SK-N-SH (cell line): Measurements from ENCODE around the gene AP2A2. TPM values are rescaled to one million over a fixed set of nuclear protein-coding genes. Genes with fewer than 3 reads are reported as not detected.

Experiments used
- CTCF ChIA-PET: fragments of 300-600, 350-600 bp; formaldehyde crosslinking; extraction: SDS; loops from one replicate; lab custom pipeline; 2021; lab: Yijun Ruan, JAX
- POLR2A ChIA-PET: fragments of 350-600 bp; sonication (Branson Sonifier 250); formaldehyde crosslinking; extraction: SDS; loops from one replicate; lab custom pipeline; 2020; ENCODE audit warnings: antibody characterized with exemption, inconsistent platforms; lab: Yijun Ruan, JAX
- DNase-seq: peaks from one replicate; pipeline ENCODE4 v3.0.0; 2012
- H2AFZ ChIP-seq: fragments of 200-600 bp; sonication (generic); 2 replicates; pipeline ENCODE4 v1.8.1; 2016; ENCODE audit warnings: antibody characterized with exemption, mild to moderate bottlenecking, low read depth
- H3F3A ChIP-seq: fragments of 200-600 bp; sonication (generic); replicated peaks from 2 replicates; pipeline ENCODE3; 2016; ENCODE audit warnings: antibody characterized with exemption, mild to moderate bottlenecking; ENCODE audit not compliant: insufficient read depth
- H3K27ac ChIP-seq, 2 experiments: fragments of 200-500 bp in 1 of 2; fragments of 200-600 bp in 1 of 2; sonication (Bioruptor generic) in 1 of 2; sonication (generic), shearing (Covaris generic) in 1 of 2; 2 replicates each; pipeline versions ENCODE4 v1.5.1 to v1.6.1; 2014 to 2016; ENCODE audit warnings: low read depth in 2 of 2, inconsistent platforms in 1 of 2, low read length in 1 of 2, mild to moderate bottlenecking in 1 of 2, mixed read lengths in 1 of 2
- H3K27me3 ChIP-seq: fragments of 200-600 bp; sonication (generic), shearing (Covaris generic); 2 replicates; pipeline ENCODE4 v1.6.1; 2016; ENCODE audit warnings: mixed run types; ENCODE audit not compliant: insufficient read depth
- H3K36me3 ChIP-seq, 2 experiments: fragments of 200-500 bp in 1 of 2; fragments of 200-600 bp in 1 of 2; sonication (Bioruptor generic) in 1 of 2; sonication (generic) in 1 of 2; replicated peaks in 1 of 2; 2 replicates each; pipeline versions ENCODE3 to v1.5.1; 2014 to 2016; ENCODE audit warnings: low read length in 1 of 2, mild to moderate bottlenecking in 1 of 2; ENCODE audit not compliant: insufficient read depth in 2 of 2, control insufficient read depth in 1 of 2
- H3K4me1 ChIP-seq, 2 experiments: fragments of 200-500 bp in 1 of 2; fragments of 200-600 bp in 1 of 2; sonication (Bioruptor generic) in 1 of 2; sonication (generic), shearing (Covaris generic) in 1 of 2; 2 replicates each; pipeline versions ENCODE4 v1.5.1 to v1.6.1; 2014 to 2016; ENCODE audit warnings: low read depth in 1 of 2, low read length in 1 of 2, mixed run types in 1 of 2; ENCODE audit not compliant: insufficient read depth in 2 of 2, control insufficient read depth in 1 of 2
- H3K4me2 ChIP-seq: fragments of 200-600 bp; sonication (generic), shearing (Covaris generic); 2 replicates; pipeline ENCODE4 v1.6.1; 2017; ENCODE audit warnings: mixed run types
- H3K4me3 ChIP-seq, 2 experiments: fragments of 200-500 bp in 1 of 2; fragments of 200-600 bp in 1 of 2; sonication (Bioruptor generic) in 1 of 2; sonication (generic), shearing (Covaris generic) in 1 of 2; 2 replicates each; pipeline versions ENCODE4 v1.5.1 to v1.8.1; 2014 to 2016; ENCODE audit warnings: low read depth in 2 of 2, inconsistent platforms in 1 of 2, low read length in 1 of 2, mild to moderate bottlenecking in 1 of 2, mixed read lengths in 1 of 2, moderate library complexity in 1 of 2
- H3K79me2 ChIP-seq: fragments of 200-600 bp; sonication (generic); 2 replicates; pipeline ENCODE4 v1.8.1; 2017; ENCODE audit warnings: mild to moderate bottlenecking; ENCODE audit not compliant: insufficient read depth
- H3K9ac ChIP-seq: fragments of 200-600 bp; sonication (generic); 2 replicates; pipeline ENCODE4 v1.6.1; 2017; ENCODE audit warnings: mixed run types
- H3K9me2 ChIP-seq: fragments of 200-600 bp; sonication (generic); 2 replicates; pipeline ENCODE4 v1.6.1; 2017; ENCODE audit warnings: mixed run types
- H3K9me3 ChIP-seq: fragments of 200-600 bp; sonication (generic); 2 replicates; pipeline ENCODE4 v1.6.1; 2017; ENCODE audit warnings: mixed run types, mild to moderate bottlenecking, moderate library complexity
- H4K20me1 ChIP-seq: fragments of 200-600 bp; sonication (generic); 2 replicates; pipeline ENCODE4 v1.6.1; 2017; ENCODE audit warnings: mild to moderate bottlenecking, mixed run types; ENCODE audit not compliant: insufficient read depth
- ELF1 ChIP-seq: IDR thresholded peaks from 2 replicates; pipeline ENCODE4 v1.4.0; 2012
- EZH2phosphoT487 ChIP-seq: fragments of 200-600 bp; sonication (generic); IDR thresholded peaks from 2 replicates; pipeline ENCODE4 v1.6.1; 2017; ENCODE audit warnings: low read depth, mixed run types, mild to moderate bottlenecking, antibody characterized with exemption, moderate library complexity, borderline replicate concordance
- GABPA ChIP-seq: IDR thresholded peaks from 2 replicates; pipeline ENCODE4 v1.4.0; 2012; ENCODE audit warnings: low read depth, mild to moderate bottlenecking
- NFIC ChIP-seq: IDR thresholded peaks from 2 replicates; pipeline ENCODE4 v1.4.0; 2012; ENCODE audit warnings: borderline replicate concordance
- NRF1 ChIP-seq: IDR thresholded peaks from 2 replicates; pipeline ENCODE4 v1.6.1; 2012; ENCODE audit warnings: low read depth, mild to moderate bottlenecking, low read length
- POLR2AphosphoS5 ChIP-seq: IDR thresholded peaks from 2 replicates; pipeline ENCODE4 v1.6.1; 2012; ENCODE audit warnings: low read depth, low read length
- RAD21 ChIP-seq: IDR thresholded peaks from 2 replicates; pipeline ENCODE4 v1.6.1; 2012; ENCODE audit warnings: mild to moderate bottlenecking, low read length
- REST ChIP-seq: IDR thresholded peaks from 2 replicates; pipeline ENCODE4 v1.6.1; 2012; ENCODE audit warnings: mild to moderate bottlenecking, low read depth, low read length, moderate library complexity
- RFX5 ChIP-seq: IDR thresholded peaks from 2 replicates; pipeline ENCODE4 v1.6.1; 2012; ENCODE audit warnings: mild to moderate bottlenecking, improper control_type of control experiment, low read length
- SIN3A ChIP-seq: IDR thresholded peaks from 2 replicates; pipeline ENCODE4 v1.6.1; 2012; ENCODE audit warnings: low read depth, mild to moderate bottlenecking, low read length, moderate library complexity, borderline replicate concordance
- TCF12 ChIP-seq: IDR thresholded peaks from 2 replicates; pipeline ENCODE4 v1.4.0; 2012
- USF1 ChIP-seq: IDR thresholded peaks from 2 replicates; pipeline ENCODE4 v1.4.0; 2012; ENCODE audit warnings: low read depth, borderline replicate concordance
- USF2 ChIP-seq: fragments of 150-350 bp; IDR thresholded peaks from 2 replicates; pipeline ENCODE4 v1.6.1; 2017; ENCODE audit warnings: antibody characterized with exemption, low read length, low read depth, borderline replicate concordance
- YY1 ChIP-seq: IDR thresholded peaks from 2 replicates; pipeline ENCODE4 v1.4.0; 2012; ENCODE audit warnings: low read depth, mild to moderate bottlenecking
- WGBS: methylation state at CpG from one replicate; pipeline ENCODE4 v1.1.6; 2017; ENCODE audit warnings: low lambda C conversion rate; 5-methylcytosine and 5-hydroxymethylcytosine counted together
- polyA plus RNA-seq, 3 experiments: library from polyadenylated mRNA; depleted of rRNA; stranded (reverse); fragments of >200 nt; gene quantifications; 2 replicates each; pipeline ENCODE4 v1.2.3, GENCODE V29; 2012
- TF ChIP-seq, protein P1 (sequence below): IDR thresholded peaks from 2 replicates; pipeline ENCODE4; 2012
- TF ChIP-seq, protein P2 (sequence below): IDR thresholded peaks from 2 replicates; pipeline ENCODE4 v1.4.0; 2012; ENCODE audit warnings: low read depth

The AP2A2 gene
- polyA plus RNA-seq, 1 of the 3 experiments (the other 2 are of a cell fraction): 42.7 TPM

GRCh38 chr11:1055109-1055703 is 129.5 kb downstream of the AP2A2 start (continued):
- TF ChIP-seq REST (no peak), POLR2AphosphoS5 (no peak), NRF1 (no peak), GABPA (no peak), ELF1 (no peak), USF2 (no peak)
- TF ChIP-seq, protein P1, sequence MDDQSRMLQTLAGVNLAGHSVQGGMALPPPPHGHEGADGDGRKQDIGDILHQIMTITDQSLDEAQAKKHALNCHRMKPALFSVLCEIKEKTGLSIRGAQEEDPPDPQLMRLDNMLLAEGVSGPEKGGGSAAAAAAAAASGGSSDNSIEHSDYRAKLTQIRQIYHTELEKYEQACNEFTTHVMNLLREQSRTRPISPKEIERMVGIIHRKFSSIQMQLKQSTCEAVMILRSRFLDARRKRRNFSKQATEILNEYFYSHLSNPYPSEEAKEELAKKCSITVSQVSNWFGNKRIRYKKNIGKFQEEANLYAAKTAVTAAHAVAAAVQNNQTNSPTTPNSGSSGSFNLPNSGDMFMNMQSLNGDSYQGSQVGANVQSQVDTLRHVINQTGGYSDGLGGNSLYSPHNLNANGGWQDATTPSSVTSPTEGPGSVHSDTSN: no peak

DNA sequence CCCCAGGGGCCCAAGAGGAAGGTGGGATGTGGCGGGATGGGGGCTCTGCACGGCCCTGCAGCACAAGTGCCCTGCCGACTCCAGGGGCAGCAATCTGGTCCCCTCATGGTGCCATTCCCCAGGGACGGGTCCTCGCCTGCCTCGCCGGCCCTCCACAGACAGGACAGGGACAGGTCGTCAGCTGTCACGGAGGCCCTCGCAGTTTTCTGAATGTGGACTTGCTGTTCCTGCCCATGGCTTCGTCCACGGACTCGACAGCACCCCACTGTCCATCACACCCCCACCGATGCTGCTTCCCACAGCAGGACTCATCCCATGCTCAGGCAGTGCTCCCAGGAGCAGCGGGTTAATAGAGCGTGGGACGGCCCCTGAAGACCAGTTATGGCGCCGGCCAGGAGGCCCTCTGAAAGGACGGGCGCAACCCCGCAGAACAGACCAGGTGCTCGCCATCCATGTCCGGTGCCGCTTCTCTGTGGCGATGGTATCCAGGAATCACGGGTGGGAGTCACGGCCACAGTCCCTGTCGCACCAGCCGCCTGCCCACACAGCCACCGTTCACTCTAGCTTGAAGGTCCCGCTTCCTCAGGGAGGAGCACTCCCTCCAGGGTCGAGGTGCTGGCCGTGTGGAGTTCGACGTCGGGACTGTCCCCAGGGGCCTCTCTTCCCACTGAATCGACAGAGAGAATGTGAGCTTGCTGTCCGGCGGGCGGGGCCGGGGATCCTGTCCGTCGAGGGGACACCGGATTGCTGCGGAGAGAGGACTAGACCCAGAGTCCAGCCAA is 130.5 kb downstream of the AP2A2 start:
- Histone ChIP-seq H3K79me2 (no peaks in the 10 kb centered on the region), H3K9ac (no peak overlapping the region), H2AFZ (no peak overlapping the region), H3K4me2 (no peak overlapping the region), H3F3A (no peaks in the 10 kb centered on the region), H3K27me3 (no peaks in the 10 kb centered on the region), H3K27ac (no peak overlapping the region), H3K4me3 (no peak overlapping the region), H3K9me3 (no peaks in the 10 kb centered on the region), H3K4me1 (peaks cover 0 to 21% of the 10 kb centered on the region in 2 experiments; a peak in 1 of 4 replicates), H3K36me3 (no peaks in the 10 kb centered on the region), H4K20me1 (no peaks in the 10 kb centered on the region), H3K9me2 (no peaks in the 10 kb centered on the region)
- ChIA-PET POLR2A (no interaction called here), CTCF (interaction anchor here (3.4 kb wide), 1 partner anchor 208 kb away, joined by 28 read pairs; no protein-coding TSS in a partner anchor)
- TF ChIP-seq YY1: no peak
- no peak for TF ChIP-seq USF1
- TF ChIP-seq NRF1: no peak
- TF ChIP-seq GABPA: no peak
- TF ChIP-seq, protein P2, sequence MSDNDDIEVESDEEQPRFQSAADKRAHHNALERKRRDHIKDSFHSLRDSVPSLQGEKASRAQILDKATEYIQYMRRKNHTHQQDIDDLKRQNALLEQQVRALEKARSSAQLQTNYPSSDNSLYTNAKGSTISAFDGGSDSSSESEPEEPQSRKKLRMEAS: no peak
- TF ChIP-seq RFX5: no peak
- no peak for TF ChIP-seq SIN3A
- TF ChIP-seq TCF12: no peak
- TF ChIP-seq POLR2AphosphoS5: no peak
- TF ChIP-seq, protein P1: no peak
- no peak for TF ChIP-seq EZH2phosphoT487
- TF ChIP-seq ELF1: no peak
- TF ChIP-seq REST: no peak
- no peak for TF ChIP-seq NFIC
- TF ChIP-seq RAD21: no peak
- WGBS: 76% methylated on average over 39 of the region's 46 CpGs
- no peak for DNase-seq
